ENCODE results near the gene OR52E6.

OR52E6 gene

GRCh38 chr11:5841797-5842196 is at the start of gene OR52E6:
TSS of gene OR52E6 (minus strand) at chr11:5841897. CDS start at chr11:5841897, 0 bp downstream.
- H3K4me3 ChIP-seq = no peak within 1 kb of the TSS
- no peak within 1 kb of the TSS for H3K27ac ChIP-seq

GRCh38 chr11:5891216-5891800 is 49.6 kb upstream of the OR52E6 start:
- Histone ChIP-seq H3K27ac (no peak overlapping the region), H3K4me3 (no peak overlapping the region)

GRCh38 chr11:5887661-5888060 is 46.0 kb upstream of the OR52E6 start:
- Histone ChIP-seq H3K27ac (no peak overlapping the region), H3K4me3 (no peak overlapping the region)

GRCh38 chr11:5887172-5887571 is 45.5 kb upstream of the OR52E6 start:
- Histone ChIP-seq H3K4me3 (no peak overlapping the region), H3K27ac (no peak overlapping the region)

GRCh38 chr11:5881756-5882155 is 40.1 kb upstream of the OR52E6 start:
- no peak overlapping the region for H3K4me3 ChIP-seq

GRCh38 chr11:5880329-5880728 is 38.6 kb upstream of the OR52E6 start, which contains the start of gene OR52E4:
TSS of gene OR52E4 (plus strand) at chr11:5880629. CDS start at chr11:5884293, 3,664 bp downstream.
- no peak within 1 kb of the TSS for H3K27ac ChIP-seq
- H3K4me3 ChIP-seq = no peak within 1 kb of the TSS

More at GRCh38 chr11:5881756-5882155, 40.1 kb upstream of the OR52E6 start:
- no peak overlapping the region for H3K27ac ChIP-seq

- Histone ChIP-seq H3K27ac (no peak overlapping the region), H3K4me3 (no peak overlapping the region)
These were observed 36.9 kb upstream of the OR52E6 start for GRCh38 chr11:5878564-5878963.

- Histone ChIP-seq H3K27ac (no peak overlapping the region), H3K4me3 (no peak overlapping the region)
These were observed 24.1 kb upstream of the OR52E6 start for GRCh38 chr11:5865826-5866225.

GRCh38 chr11:5857590-5857989 is 15.9 kb upstream of the OR52E6 start, which contains the start of gene OR52E8:
TSS of gene OR52E8 (minus strand) at chr11:5857690. CDS start at chr11:5857690, 0 bp downstream.
- H3K4me3 ChIP-seq = no peak within 1 kb of the TSS

GRCh38 chr11:5851002-5851401 is 9.3 kb upstream of the OR52E6 start:
- Histone ChIP-seq H3K27ac (no peak overlapping the region), H3K4me3 (no peak overlapping the region)

More at GRCh38 chr11:5857590-5857989, 15.9 kb upstream of the OR52E6 start, which contains the start of gene OR52E8:
- no peak within 1 kb of the TSS for H3K27ac ChIP-seq

- H3K27ac ChIP-seq = no peak overlapping the region
- no peak overlapping the region for H3K4me3 ChIP-seq
These were observed 6.0 kb upstream of the OR52E6 start for GRCh38 chr11:5847711-5848110.

GRCh38 chr11:5846701-5847100 is 5.0 kb upstream of the OR52E6 start:
- no peak overlapping the region for H3K4me3 ChIP-seq
- H3K27ac ChIP-seq = no peak overlapping the region

GRCh38 chr11:5837695-5838094 is 4.0 kb downstream of the OR52E6 start:
- H3K4me3 ChIP-seq = no peak overlapping the region
- no peak overlapping the region for H3K27ac ChIP-seq

GRCh38 chr11:5833446-5833845 is 8.3 kb downstream of the OR52E6 start:
- no peak overlapping the region for H3K4me3 ChIP-seq

GRCh38 chr11:5831196-5831829 is 10.4 kb downstream of the OR52E6 start:
- no peak overlapping the region for H3K27ac ChIP-seq
- no peak overlapping the region for H3K4me3 ChIP-seq

More at GRCh38 chr11:5833446-5833845, 8.3 kb downstream of the OR52E6 start:
- H3K27ac ChIP-seq = no peak overlapping the region

- Histone ChIP-seq H3K4me3 (no peak overlapping the region), H3K27ac (peak overlapping the region in 1 of 21 experiments; percentile 40)
These were observed 23.3 kb downstream of the OR52E6 start for GRCh38 chr11:5818245-5818886.

GRCh38 chr11:5815534-5815933 is 26.2 kb downstream of the OR52E6 start:
- H3K4me3 ChIP-seq = no peak overlapping the region
- no peak overlapping the region for H3K27ac ChIP-seq

GRCh38 chr11:5809905-5810795 is 31.5 kb downstream of the OR52E6 start:
- Histone ChIP-seq H3K4me3 (no peak overlapping the region), H3K27ac (no peak overlapping the region)

- no peak overlapping the region for H3K27ac ChIP-seq
- peak overlapping the region; percentile 20 to 47 (median 32) for H3K4me3 ChIP-seq
These were observed 32.6 kb downstream of the OR52E6 start for GRCh38 chr11:5809122-5809519.

Data from skin epidermis (tissue), 12 donors.